Activated T-cell treated with anti-CD3 and anti-CD28 coated beads, Interleukin-2, amount 50 U/mL, for 1 hour (primary cell): Measurements from ENCODE around the gene HOXB9.

Experiments
- DNase-seq: peaks from one replicate; pipeline ENCODE4 v3.0.0-alpha.2; 2020

The HOXB9 gene

DNA sequence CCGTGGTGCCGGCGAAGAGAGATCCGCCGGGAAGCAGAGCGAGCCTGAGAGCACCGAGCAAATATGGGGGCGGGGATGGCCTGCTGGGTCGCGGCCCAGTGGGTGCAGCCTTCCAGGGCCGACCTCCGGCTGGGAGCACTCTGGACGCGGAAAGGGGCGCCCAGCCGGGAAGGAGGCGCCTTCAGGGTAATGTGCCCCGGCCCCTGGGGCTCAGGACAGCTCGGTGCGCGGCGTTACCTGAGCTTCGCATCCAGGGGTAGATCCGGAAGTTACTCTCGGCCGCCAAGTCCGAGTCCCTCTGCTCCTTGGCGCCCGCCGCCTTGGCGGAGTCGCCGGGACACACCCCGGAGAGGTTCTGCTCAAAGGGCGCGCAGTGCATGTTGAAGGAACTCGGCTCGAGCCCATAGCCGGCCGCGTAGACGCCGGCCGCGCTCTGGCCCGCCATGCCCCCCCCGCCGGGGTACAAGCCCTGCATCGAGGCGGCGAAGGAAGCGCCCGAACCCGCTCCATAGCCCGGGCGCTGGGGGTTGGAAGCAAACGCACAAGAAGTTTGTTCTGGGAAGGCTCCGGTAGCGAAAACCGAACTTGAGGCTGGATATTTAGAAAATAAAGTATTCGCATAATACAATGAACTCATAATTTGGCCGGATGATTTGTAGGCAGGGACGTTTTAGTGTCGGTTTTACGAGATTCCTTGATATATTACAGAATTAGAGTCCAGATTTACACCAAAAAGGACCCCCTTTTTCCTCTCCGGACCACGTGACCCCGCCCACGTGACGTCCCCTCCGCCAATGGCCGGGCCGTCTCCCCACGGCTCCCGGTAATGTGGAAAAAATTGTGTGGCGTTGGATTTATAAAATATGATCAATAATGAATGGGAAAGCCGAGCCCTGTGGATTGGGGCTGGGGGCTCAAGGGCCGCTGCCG lies 15.6 kb downstream of the HOXB9 start, which contains the start of gene HOXB7:
HOXB7 (minus strand) TSS at position 736 of the 930 bp plus-strand sequence; CDS start at position 637, 99 bp downstream.
- DNase-seq: peak; percentile 65

DNA sequence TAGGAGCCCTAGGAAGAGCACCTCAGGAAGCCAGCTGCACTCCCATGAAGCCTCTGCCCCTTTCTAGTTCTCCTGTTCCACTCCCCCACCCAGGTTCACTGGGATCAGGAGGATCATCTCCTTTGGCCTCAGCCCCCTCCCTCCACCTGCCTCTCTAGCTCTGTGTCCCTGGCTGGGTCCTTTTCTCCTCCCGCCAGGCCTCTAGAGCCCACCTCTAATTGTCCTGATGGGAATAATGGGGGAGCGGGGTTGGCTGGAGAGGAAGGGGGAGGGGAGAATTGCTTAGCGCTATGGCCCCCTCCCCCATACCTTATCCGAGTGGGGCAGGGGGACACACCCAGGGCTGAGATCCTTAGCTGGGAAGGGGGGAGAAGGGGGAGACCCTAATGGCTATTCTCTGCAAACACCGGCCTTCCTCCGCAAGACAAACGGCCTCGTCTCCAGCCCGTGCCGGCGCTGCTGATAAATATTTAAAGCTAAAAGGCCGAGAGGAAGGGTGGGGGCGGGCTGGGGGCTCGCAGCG lies 16.3 kb downstream of the HOXB9 start:
- no peak for DNase-seq

DNA sequence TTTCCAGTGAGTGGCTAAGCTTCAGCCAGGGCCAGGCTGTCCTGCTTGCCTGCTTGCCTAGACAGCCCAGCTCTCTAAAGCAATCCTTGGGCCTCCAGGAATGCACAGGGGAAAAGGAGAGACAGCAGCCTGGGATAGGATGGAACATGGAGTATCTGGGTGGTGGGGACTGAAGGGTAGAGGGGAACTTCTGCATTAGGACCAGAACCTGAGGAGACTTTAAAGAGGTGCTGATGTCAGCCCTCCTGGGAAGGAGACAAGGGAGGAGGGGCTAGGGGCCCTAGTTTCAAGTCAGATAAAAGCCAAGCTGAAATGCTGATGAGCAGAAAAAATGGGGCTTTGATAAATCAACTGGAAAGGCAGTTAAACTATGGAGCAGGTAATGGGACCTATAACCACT lies 17.1 kb downstream of the HOXB9 start:
- no peak for DNase-seq

DNA sequence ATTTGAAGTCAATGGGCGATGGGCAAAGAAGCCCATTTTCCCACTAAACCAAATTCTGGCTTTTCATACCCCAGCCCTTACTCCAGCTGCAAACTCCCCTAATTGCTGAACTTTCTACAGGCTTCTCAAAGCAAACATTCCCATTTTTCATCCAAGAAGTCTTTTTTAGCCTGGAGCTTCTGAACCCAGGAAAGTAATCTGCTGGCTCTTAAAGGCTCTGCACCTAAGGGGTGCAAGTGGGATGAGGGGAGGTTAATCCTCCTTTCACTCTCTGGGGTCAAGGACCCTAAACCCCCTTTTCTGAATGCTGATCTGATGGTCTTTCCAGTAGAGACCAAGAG lies 17.7 kb downstream of the HOXB9 start:
- DNase-seq: no peak

DNA sequence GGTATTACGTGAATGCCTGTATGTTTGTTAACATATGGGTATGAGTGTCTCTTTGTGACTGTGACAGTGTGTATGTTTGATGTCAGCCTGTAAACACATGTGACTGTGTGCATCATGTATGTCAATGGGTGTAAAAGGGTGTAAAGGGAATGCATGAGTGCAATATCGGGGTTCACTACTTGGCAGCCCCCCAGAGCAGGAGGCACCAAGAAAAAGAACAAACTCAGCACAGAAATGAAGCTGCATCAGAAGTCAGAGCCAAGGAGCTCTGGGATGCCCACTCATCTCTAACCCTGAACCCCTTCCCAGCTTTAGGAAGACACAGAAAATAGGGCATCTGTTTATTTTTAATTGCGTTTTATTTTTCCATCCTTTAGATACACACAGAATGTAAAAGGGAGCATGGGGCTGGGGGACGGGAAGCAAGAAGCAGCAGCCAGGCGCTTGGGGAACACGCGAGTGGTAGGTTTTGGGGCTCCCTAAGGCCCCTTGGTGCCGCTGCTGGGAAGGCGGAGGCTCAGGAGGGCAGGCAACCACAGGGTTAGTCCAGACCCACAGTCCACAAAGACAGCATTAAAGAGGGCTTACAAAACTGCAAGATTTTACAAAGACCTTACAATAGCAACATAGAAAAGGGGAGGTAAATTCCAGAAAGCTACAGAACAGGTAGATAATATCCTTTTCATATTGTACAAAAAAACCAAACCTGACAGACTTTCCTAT lies 19.1 kb downstream of the HOXB9 start:
- DNase-seq: no peak

DNA sequence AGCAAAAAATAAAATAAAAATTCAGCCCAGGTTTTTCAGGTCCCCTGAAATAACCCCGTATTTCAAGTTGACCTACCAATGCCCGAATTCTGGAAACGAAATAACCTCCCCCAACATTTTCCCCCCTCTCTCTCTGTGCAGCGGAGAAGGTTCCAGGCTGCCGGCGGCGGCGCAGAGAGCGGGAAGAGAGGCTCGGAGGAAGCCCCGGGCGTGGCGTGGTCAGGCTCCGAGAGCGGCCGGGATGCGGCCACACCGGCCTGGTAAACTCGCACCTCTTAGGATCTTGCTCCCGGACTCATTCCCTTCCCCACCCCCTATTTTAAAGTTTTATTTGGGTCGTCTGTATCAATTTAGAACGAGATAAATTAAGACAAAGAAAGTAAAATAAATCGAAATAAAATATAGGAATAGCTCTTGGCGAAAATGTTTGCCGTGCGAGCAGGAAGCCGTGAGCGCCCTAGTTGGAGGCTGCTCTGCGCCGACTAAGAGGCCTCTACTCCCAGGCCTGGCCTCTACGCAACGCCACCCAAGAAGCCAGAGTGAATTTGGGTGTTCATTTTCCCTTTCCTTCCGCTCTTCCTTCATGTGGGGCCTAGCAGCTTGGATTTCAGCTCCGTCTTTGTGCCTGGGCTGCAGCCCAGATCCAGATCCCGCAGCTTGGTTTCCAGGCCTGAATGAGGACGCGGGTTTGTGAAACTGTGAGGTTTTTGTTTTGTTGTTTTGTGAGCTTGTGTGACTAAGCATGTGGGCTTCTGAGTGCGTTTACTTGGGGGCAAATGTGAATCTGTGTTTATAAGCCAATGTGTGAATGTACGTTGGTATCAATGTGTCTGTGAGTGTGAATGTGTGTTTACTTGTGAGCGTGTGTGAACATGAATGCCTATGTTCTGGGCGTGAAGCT lies 19.9 kb downstream of the HOXB9 start:
- no peak for DNase-seq

DNA sequence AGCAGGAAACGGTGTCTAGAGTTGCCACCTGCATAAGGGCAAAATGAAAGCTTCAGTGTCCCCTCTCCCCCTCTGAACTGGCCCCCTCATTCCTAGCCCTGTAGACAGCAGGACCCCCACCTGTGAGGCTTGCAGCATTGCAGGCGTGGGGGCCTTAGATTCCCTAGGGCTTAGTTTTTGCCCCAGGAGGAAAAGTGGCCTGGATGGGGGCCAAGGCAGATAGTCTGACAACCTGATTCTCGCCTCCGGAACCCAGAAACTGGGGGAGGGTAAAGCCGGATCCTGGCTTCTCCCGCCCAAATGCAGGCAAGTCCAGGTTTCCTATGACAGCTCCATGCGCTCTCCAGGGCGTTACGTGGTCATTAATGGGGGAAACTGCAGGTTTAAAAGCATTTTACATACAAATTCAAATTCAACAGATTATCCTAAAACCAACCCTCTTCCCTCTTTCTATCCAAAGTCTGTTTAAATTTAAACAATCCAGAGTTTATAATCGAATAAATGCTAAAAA lies 20.7 kb downstream of the HOXB9 start:
- DNase-seq: no peak

DNA sequence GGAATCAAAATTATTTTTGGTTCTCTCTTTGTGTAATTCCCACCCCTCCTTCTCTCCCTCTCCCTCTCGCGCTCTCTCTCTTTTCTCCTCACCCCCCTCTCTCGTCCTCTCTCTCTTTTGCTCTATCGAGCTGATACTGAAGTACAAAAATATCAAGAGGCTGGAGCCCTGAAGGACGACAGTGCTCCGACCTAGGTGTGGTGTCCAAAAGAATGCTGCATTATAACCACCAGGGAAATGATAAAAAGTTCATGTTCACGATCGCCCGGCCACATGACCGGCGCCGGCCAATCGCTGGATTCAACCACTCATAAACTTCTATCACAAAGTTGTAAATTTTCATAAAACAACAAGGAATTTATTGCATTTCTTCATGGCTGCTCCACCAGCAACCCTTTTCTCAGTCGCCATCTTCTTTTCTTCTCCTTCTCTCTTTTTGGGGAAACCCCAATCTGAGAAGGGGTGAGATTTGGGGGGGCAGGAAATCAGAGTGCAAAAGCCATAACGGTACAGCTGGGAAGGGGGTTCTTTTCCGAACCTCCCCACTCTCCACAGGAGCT lies 21.3 kb downstream of the HOXB9 start, which contains the start of gene HOXB6:
HOXB6 (minus strand) TSS at position 217 of the 560 bp plus-strand sequence. CDS start 6,836 bp downstream, outside the sequence.
- no peak for DNase-seq

DNA sequence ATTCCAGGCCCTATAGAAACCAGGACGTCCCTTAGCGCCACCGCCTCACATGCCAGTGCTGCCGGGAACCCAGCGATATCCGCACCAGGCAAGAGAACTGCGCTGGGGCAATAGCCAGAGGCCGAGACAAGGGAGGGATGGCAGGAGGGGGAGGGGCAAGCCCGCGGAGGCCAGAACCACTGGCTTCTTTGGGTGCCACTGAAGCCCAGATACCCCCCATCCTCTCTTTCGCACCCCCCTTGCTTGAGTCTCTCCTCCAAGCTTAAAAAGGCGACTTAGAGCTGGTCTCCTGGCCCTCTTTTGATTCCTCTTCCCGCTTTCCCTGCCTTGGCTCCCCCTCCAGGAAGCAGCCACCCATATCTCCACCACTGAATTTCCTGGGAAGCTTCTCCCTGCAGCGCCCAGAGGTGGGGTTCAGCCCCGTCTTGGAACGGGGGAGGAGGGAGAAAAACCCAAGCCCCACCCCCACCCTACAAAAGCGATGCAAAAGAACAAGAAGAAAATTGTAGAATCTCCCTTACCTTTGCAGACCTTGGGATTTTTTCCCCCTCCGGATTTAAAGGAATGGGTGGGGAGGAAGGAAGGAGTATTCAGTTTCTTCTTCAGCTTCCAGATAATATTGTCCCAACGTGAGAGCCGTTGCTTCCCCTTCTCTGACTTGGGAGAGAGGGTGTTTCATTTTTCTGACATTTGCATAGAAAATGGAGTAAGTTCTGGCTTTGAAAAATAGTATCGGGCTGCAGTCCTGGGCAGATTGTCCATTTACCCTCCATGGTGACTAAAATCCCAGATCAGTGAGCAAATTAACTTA lies 22.0 kb downstream of the HOXB9 start:
- DNase-seq: no peak

DNA sequence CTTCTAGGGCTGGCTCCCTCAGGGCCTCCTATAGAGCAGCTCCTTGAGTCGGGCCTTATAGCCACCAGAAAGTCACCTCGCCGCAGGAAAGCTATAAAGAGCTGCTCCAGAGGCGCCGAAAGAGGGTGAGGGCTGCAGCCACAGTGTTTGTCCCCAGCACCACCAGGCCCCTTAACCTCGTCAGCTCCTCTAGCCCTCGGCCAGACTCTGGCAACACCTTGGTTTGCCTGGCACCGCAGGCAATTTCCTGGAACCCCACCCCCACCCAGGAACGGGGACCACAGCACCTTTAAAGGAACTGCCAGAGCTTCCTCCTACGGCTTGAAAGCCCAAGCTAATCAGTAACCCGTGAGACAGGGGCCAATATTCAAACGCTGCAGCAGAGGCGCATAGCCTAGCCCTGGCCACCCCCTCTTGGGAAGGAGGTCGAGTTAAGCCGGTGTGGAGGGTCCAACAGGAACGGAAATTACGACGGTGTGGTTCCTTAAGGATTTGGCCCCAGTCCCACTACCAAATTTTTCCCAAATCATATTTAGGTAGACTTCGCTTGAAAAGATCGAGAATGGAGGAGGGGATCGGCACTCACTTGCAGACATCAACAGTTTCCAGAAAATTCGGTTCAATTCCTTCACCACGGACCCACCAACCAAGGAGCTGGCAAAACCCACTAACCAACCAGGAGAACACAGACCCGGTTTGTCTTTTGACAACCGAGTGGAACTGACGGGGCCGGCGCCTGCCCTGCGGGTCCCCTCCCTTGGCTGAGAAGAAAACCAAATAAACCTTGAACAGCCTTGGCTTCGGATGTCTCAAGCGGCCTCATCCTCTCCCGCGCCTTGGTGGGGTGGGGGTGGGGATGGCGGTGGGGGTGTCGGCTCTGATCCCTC lies 24.4 kb downstream of the HOXB9 start:
- no peak for DNase-seq

DNA sequence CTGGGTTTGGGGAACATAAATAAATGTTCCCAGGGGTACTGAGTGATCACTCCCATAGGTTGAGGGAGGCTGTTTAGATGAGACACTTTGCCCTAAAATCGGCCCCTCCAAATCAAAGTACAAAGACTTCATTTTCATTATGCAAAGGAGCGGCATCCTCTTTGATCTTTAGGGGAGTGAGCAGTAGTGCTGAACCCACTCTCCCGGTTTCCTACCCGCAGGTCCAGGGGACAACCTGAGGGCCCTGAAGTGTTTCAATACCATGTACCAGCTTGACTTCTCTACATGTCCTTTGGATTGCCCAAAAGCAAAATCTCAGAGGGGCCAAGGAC lies 25.0 kb downstream of the HOXB9 start:
- DNase-seq: no peak

DNA sequence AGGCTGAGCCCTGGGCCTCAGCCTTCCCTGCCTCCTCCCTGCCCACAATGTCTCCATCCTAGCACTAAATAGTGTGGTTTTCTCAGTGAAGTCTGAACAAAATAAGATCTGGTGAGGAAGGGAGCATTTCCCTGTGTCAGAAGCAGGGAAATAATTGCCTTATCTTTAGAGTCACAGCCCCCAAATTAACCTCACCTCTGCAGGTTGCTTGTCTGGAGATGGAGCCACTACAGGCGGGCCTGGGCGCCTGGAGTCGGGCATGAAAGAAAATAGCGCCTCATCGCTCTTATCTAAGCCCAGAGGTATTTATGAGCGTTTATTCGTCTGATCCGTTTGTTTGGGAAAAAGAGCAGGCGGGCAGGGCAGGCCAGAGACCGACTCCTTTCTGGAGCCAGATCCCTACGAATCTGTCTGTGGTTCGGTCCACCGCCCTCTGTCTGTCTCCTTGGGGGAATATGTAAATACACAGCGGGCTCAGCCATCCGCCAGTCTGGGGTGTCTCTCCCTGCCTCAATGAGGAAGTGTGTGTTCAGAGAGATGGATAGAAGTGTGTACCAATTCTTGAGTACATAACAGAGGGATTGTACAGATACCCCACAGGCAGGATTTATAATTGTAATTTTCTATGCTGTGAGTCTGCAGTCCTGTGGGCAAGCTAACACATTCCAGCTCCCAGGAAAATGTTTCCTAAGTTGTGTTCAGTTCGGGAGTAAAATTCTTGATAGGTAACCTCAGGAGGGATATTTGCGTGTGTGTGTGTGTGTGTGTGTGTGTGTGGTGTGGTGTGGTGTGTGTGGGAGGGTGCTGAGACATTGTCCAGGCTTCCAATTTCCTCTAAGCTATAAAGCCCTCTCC lies 25.7 kb downstream of the HOXB9 start:
- DNase-seq: no peak

DNA sequence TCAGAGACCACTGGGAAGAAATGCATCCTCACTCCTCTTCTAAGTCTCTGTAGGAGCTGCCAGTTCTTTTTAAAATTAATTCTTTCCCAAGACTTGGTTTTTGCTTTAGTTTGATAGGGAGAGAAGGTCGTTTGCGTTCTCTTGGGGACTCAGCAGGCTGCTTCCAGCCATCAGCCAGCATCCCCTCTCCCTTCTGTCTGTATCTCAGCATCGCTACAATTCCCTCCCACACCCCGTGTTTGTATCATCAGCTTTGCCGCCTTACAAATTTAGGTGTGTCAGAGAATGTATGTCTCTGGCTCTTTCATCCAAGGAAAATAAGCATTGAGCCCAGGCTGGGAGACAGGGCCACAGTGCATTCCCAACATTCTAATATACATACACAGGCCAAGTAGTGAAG lies 26.8 kb downstream of the HOXB9 start:
- DNase-seq: no peak

DNA sequence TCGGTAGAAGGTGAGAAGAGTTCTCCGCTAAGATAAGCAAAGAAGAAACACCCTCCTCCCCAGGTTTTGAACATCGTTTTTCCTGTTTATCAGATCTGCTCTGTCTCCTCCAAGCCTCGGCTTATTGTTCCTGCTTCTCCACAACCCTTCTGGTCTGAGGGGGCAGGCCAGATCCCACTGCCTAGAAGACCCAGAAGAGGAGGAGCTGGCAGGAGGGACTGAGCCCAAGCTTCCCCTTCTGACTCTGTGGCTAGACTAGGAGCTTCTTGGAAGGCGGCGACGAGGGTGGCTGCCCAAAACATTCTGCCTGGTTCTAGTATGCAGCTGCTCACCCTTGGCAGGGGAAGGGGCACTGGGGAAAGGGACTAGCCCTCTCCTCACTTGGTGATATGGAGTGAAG lies 27.4 kb downstream of the HOXB9 start:
- no peak for DNase-seq

DNA sequence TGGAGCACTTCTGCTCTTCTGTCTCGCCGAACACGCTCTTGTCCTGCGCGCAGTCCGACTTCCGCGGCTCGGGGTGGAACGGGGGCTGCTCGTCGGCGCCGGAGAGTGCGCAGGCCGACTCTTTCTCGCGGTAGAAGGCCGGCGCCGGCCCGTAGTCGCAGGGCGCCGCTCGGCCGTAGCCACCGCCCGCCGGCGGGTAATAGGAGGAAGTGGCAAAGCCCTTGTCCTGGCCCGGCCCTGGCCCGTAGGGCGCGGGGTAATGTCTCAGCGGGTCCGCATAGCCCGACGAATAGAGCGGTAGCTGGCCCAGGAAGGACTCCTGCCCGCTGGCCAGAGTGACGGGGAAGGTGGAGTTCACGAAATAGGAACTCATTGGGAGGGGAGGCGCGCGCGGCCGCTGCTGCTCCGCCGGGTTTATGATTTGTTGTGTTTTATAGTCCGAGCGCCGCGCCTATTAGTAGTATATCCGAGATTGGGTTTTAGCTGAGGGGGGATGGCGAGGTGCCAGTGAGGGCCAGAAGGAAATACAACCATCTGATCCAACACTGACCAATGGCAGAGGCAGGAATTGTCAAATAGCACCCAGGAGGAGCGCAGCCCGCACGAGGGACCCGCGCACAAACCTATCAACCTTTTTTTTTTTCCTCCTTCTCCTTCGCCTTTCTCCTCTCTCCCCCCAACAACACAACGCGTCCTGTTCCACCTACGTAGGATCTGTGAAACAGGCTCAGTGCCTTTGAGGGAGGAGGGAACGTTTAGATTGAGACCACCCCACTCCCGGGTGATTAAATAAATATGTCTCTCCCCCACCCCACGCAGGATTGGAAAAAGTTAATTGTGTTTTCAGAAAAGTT lies 28.2 kb downstream of the HOXB9 start:
- DNase-seq: peak; percentile 43

DNA sequence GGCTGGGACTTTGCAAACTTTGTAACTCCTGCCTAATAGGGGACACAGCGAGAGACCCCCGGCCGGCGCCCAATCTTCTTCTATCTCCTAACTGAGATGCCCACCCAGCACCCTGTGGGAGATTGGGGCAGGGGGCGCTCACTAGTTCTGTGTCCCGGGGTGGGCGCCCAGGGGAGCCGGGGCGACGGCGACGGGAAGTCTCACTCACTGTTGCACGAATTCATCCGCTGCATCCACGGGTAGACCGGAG lies 28.7 kb downstream of the HOXB9 start:
- no peak for DNase-seq

DNA sequence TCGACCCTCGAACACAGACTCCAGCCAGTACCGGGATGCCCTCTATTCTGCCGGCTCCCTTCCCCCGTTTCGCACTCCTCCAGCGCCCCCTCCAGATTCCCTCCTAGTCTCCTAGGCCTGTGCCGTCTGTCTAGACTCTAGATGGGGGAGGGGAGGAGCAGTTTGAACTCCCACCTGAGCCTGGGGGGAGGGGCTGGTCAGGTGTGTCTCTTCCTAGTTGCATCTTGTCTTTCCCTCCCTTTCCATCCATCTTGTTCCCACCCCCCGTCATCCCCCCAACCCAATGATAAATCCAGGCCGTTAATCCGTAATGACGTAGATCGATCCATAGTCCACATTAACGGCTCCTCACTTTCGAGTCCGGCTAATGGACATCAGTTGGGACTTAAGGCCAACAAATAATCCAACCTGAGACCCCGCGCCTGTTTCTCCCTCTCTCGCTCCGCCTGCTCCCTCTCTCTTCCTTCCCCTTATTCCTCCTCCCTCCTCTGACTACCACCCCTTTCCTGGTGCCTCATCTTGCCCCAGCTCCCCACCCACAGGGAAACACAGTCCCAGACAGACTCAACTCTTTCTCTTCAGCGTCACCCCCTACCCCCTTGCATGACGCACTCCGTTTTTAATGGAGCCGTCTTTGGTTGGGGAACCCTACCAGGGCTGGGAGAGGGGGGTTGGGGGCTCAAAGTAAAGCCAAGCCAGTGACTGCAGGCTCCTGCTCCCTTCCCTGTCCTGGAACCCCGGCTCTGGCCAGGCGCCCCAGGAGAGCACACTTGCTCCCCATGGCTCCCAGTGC lies 29.2 kb downstream of the HOXB9 start:
- DNase-seq: no peak
